ENCODE results near the gene RNF212.

DNA sequence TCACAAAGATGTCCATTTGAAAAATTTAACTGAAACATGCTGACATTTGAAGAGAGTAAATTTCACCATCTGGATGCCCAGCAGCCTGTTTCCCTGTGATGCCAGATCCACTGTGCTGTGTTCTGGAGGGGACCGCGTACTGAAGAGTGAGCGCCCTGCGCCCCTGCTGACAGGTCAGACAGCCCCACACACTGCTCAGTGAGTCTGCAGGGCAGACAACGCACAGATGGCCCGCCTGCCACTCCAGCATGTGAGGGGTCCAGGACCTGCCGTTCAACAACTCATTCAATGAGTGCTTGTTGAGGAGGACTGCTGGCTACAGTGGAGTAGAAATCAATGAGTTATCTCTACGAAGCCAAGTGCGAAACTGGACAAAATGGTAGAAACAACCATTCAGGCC, 52.7 kb downstream of the RNF212 start:
- TF ChIP-seq, protein P1, sequence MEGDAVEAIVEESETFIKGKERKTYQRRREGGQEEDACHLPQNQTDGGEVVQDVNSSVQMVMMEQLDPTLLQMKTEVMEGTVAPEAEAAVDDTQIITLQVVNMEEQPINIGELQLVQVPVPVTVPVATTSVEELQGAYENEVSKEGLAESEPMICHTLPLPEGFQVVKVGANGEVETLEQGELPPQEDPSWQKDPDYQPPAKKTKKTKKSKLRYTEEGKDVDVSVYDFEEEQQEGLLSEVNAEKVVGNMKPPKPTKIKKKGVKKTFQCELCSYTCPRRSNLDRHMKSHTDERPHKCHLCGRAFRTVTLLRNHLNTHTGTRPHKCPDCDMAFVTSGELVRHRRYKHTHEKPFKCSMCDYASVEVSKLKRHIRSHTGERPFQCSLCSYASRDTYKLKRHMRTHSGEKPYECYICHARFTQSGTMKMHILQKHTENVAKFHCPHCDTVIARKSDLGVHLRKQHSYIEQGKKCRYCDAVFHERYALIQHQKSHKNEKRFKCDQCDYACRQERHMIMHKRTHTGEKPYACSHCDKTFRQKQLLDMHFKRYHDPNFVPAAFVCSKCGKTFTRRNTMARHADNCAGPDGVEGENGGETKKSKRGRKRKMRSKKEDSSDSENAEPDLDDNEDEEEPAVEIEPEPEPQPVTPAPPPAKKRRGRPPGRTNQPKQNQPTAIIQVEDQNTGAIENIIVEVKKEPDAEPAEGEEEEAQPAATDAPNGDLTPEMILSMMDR (IDR thresholded peaks at IDR 0.05; ENCODE audit: insufficient read depth, low read length), result no peak
- TF ChIP-seq POLR2AphosphoS5 (IDR thresholded peaks at IDR 0.05; ENCODE audit: low read depth), result no peak

Measured in HL-60 (cell line).